ENCODE measurements around the gene CEP104.
A peak's percentile ranks its signal among the peaks of the same experiment; 100 is the strongest.

Gene CEP104

GRCh38 chr1:3785045-3785444 lies 72.0 kb downstream of the CEP104 start:
- no peak for DNase-seq
- no peak overlapping the region for H3K4me3 Mint-ChIP-seq
- peak overlapping the region; percentile 56 for H3K27ac Mint-ChIP-seq
- no peak for TF ChIP-seq CTCF (IDR thresholded peaks at IDR 0.05)
- H3K9me3 Mint-ChIP-seq, result no peaks in the 10 kb centered on the region
- H3K27me3 Mint-ChIP-seq (ENCODE audit: low read depth, poor library complexity), result peaks cover 2% of the 10 kb centered on the region
- H3K36me3 Mint-ChIP-seq (ENCODE audit: low read depth), result peaks cover 53% of the 10 kb centered on the region
- no peaks in the 10 kb centered on the region for H3K4me1 Mint-ChIP-seq

- no peaks in the 10 kb centered on the region for H3K9me3 Mint-ChIP-seq
- H3K27ac Mint-ChIP-seq, result peak overlapping the region; percentile 72
- no peaks in the 10 kb centered on the region for H3K4me1 Mint-ChIP-seq
- DNase-seq, result no peak
- H3K27me3 Mint-ChIP-seq (ENCODE audit: low read depth, poor library complexity), result peaks cover 2% of the 10 kb centered on the region
- no peak overlapping the region for H3K4me3 Mint-ChIP-seq
- peaks cover 59% of the 10 kb centered on the region for H3K36me3 Mint-ChIP-seq (ENCODE audit: low read depth)
- TF ChIP-seq CTCF (IDR thresholded peaks at IDR 0.05), result no peak
Measured at GRCh38 chr1:3783651-3784474, 73.1 kb downstream of the CEP104 start.

GRCh38 chr1:3780901-3781300 lies 76.1 kb downstream of the CEP104 start:
- Mint-ChIP-seq H3K36me3 (ENCODE audit: low read depth) (peaks cover 47% of the 10 kb centered on the region), H3K27ac (no peak overlapping the region), H3K4me1 (peaks cover 6% of the 10 kb centered on the region), H3K9me3 (no peaks in the 10 kb centered on the region), H3K4me3 (no peak overlapping the region), H3K27me3 (ENCODE audit: low read depth, poor library complexity) (no peaks in the 10 kb centered on the region)
- no peak for TF ChIP-seq CTCF (IDR thresholded peaks at IDR 0.05)
- no peak for DNase-seq

GRCh38 chr1:3779912-3780416 lies 77.0 kb downstream of the CEP104 start:
- no peaks in the 10 kb centered on the region for H3K27me3 Mint-ChIP-seq (ENCODE audit: low read depth, poor library complexity)
- peak overlapping the region; percentile 42 for H3K27ac Mint-ChIP-seq
- no peak for TF ChIP-seq CTCF (IDR thresholded peaks at IDR 0.05)
- H3K9me3 Mint-ChIP-seq, result no peaks in the 10 kb centered on the region
- peaks cover 16% of the 10 kb centered on the region for H3K4me1 Mint-ChIP-seq
- DNase-seq, result no peak
- peaks cover 42% of the 10 kb centered on the region for H3K36me3 Mint-ChIP-seq (ENCODE audit: low read depth)
- no peak overlapping the region for H3K4me3 Mint-ChIP-seq

- H3K36me3 Mint-ChIP-seq (ENCODE audit: low read depth), result peaks cover 40% of the 10 kb centered on the region
- no peaks in the 10 kb centered on the region for H3K9me3 Mint-ChIP-seq
- no peak for DNase-seq
- peak overlapping the region; percentile 42 for H3K27ac Mint-ChIP-seq
- no peaks in the 10 kb centered on the region for H3K27me3 Mint-ChIP-seq (ENCODE audit: low read depth, poor library complexity)
- TF ChIP-seq CTCF (IDR thresholded peaks at IDR 0.05), result no peak
- H3K4me1 Mint-ChIP-seq, result peaks cover 19% of the 10 kb centered on the region
- no peak overlapping the region for H3K4me3 Mint-ChIP-seq
Measured at GRCh38 chr1:3779265-3779911, 77.6 kb downstream of the CEP104 start.
